GM23248 (cell line): Measurements from ENCODE around the gene PSD4.

Experiments
- EZH2 ChIP-seq: fragments of 200-600 bp; sonication (generic); IDR thresholded peaks from 2 replicates; pipeline ENCODE4 v1.6.1; 2018; ENCODE audit warnings: antibody characterized with exemption, mild to moderate bottlenecking; ENCODE audit not compliant: insufficient read depth, poor library complexity, severe bottlenecking
- EZH2phosphoT487 ChIP-seq: fragments of 200-600 bp; sonication (generic); IDR thresholded peaks from 2 replicates; pipeline ENCODE4 v1.6.1; 2018; ENCODE audit warnings: antibody characterized with exemption, moderate library complexity, mild to moderate bottlenecking, low read depth; ENCODE audit not compliant: insufficient read depth

DNA sequence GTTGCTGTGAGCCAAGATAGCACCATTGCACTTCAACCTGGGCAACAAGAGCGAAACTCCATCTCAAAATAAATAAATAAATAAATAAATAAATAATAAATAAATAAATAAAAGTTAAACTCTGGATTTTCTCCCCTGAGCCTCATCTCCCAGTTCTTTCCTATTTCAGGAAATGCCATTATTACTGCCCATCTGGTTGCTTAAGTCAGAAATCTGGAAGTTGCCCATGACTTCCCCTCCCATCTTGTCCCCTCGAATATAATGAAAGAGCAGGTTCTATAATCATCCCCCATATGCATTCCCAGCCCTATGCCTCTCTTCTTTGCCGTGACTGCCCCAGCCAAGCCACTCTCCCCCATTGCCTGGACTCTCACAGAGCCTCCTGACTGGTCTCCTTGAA is 4.2 kb upstream of the PSD4 start:
- TF ChIP-seq EZH2 (no peak), EZH2phosphoT487 (no peak)
